Measurements from ENCODE around the gene OR8B12.
"Not testable (repeated sequence)": the region's sequence is repeated elsewhere in the genome, so short reads cannot be mapped to it uniquely, and the experiment has no call there.

Gene OR8B12

GRCh38 chr11:124533626-124534025, 9.8 kb downstream of the OR8B12 start:
- Histone ChIP-seq H3K27ac (ENCODE audit: low read depth, low read length) (no peak overlapping the region), H3K4me1 (ENCODE audit: control insufficient read depth, insufficient read depth, low read length) (peaks cover 5% of the 10 kb centered on the region; the same call in 1 of the 2 replicates), H3K4me3 (ENCODE audit: low read depth, low read length) (no peak overlapping the region), H3K36me3 (ENCODE audit: control insufficient read depth, insufficient read depth, low read length) (no peaks in the 10 kb centered on the region), H3K9ac (ENCODE audit: low read depth, low read length) (no peak overlapping the region), H3K9me3 (ENCODE audit: control insufficient read depth, insufficient read depth, low read length) (no peaks in the 10 kb centered on the region), H3K27me3 (ENCODE audit: control insufficient read depth, insufficient read depth, low read length) (no peaks in the 10 kb centered on the region)

- Histone ChIP-seq H3K27me3 (ENCODE audit: control insufficient read depth, insufficient read depth, low read length) (no peaks in the 10 kb centered on the region), H3K27ac (ENCODE audit: low read depth, low read length) (no peak overlapping the region), H3K36me3 (ENCODE audit: control insufficient read depth, insufficient read depth, low read length) (no peaks in the 10 kb centered on the region), H3K9me3 (ENCODE audit: control insufficient read depth, insufficient read depth, low read length) (no peaks in the 10 kb centered on the region), H3K4me1 (ENCODE audit: control insufficient read depth, insufficient read depth, low read length) (no peaks in the 10 kb centered on the region), H3K4me3 (ENCODE audit: low read depth, low read length) (no peak overlapping the region), H3K9ac (ENCODE audit: low read depth, low read length) (no peak overlapping the region)
Measured at GRCh38 chr11:124520550-124520854, 23.0 kb downstream of the OR8B12 start.

GRCh38 chr11:124519850-124520549, 23.5 kb downstream of the OR8B12 start:
- H3K36me3 ChIP-seq (ENCODE audit: control insufficient read depth, insufficient read depth, low read length), result no peaks in the 10 kb centered on the region
- H3K27me3 ChIP-seq (ENCODE audit: control insufficient read depth, insufficient read depth, low read length), result no peaks in the 10 kb centered on the region
- H3K9ac ChIP-seq (ENCODE audit: low read depth, low read length), result no peak overlapping the region
- no peaks in the 10 kb centered on the region for H3K4me1 ChIP-seq (ENCODE audit: control insufficient read depth, insufficient read depth, low read length)
- H3K27ac ChIP-seq (ENCODE audit: low read depth, low read length), result no peak overlapping the region
- H3K9me3 ChIP-seq (ENCODE audit: control insufficient read depth, insufficient read depth, low read length), result no peaks in the 10 kb centered on the region
- H3K4me3 ChIP-seq (ENCODE audit: low read depth, low read length), result no peak overlapping the region

- Histone ChIP-seq H3K27ac (ENCODE audit: low read depth, low read length) (no peak overlapping the region), H3K4me3 (ENCODE audit: low read depth, low read length) (no peak overlapping the region), H3K9ac (ENCODE audit: low read depth, low read length) (no peak overlapping the region), H3K27me3 (ENCODE audit: control insufficient read depth, insufficient read depth, low read length) (no peaks in the 10 kb centered on the region), H3K9me3 (ENCODE audit: control insufficient read depth, insufficient read depth, low read length) (no peaks in the 10 kb centered on the region), H3K36me3 (ENCODE audit: control insufficient read depth, insufficient read depth, low read length) (no peaks in the 10 kb centered on the region), H3K4me1 (ENCODE audit: control insufficient read depth, insufficient read depth, low read length) (no peaks in the 10 kb centered on the region)
Measured at GRCh38 chr11:124518989-124519451, 24.4 kb downstream of the OR8B12 start.

GRCh38 chr11:124517314-124517713, 26.1 kb downstream of the OR8B12 start:
- H3K4me1 ChIP-seq (ENCODE audit: control insufficient read depth, insufficient read depth, low read length), result no peaks in the 10 kb centered on the region
- H3K36me3 ChIP-seq (ENCODE audit: control insufficient read depth, insufficient read depth, low read length), result no peaks in the 10 kb centered on the region
- no peaks in the 10 kb centered on the region for H3K9me3 ChIP-seq (ENCODE audit: control insufficient read depth, insufficient read depth, low read length)
- no peak overlapping the region for H3K9ac ChIP-seq (ENCODE audit: low read depth, low read length)
- no peak overlapping the region for H3K4me3 ChIP-seq (ENCODE audit: low read depth, low read length)
- no peaks in the 10 kb centered on the region for H3K27me3 ChIP-seq (ENCODE audit: control insufficient read depth, insufficient read depth, low read length)
- no peak overlapping the region for H3K27ac ChIP-seq (ENCODE audit: low read depth, low read length)

- not testable (repeated sequence) for H3K9ac ChIP-seq (ENCODE audit: low read depth, low read length); H3K4me3 ChIP-seq (ENCODE audit: low read depth, low read length); H3K4me1 ChIP-seq (ENCODE audit: control insufficient read depth, insufficient read depth, low read length); H3K27ac ChIP-seq (ENCODE audit: low read depth, low read length); H3K27me3 ChIP-seq (ENCODE audit: control insufficient read depth, insufficient read depth, low read length); H3K9me3 ChIP-seq (ENCODE audit: control insufficient read depth, insufficient read depth, low read length); H3K36me3 ChIP-seq (ENCODE audit: control insufficient read depth, insufficient read depth, low read length)
Measured at GRCh38 chr11:124514675-124515074, 28.8 kb downstream of the OR8B12 start.

- H3K27me3 ChIP-seq (ENCODE audit: control insufficient read depth, insufficient read depth, low read length), result no peaks in the 10 kb centered on the region
- H3K27ac ChIP-seq (ENCODE audit: low read depth, low read length), result no peak overlapping the region
- H3K4me3 ChIP-seq (ENCODE audit: low read depth, low read length), result no peak overlapping the region
- H3K4me1 ChIP-seq (ENCODE audit: control insufficient read depth, insufficient read depth, low read length), result no peaks in the 10 kb centered on the region
- H3K9me3 ChIP-seq (ENCODE audit: control insufficient read depth, insufficient read depth, low read length), result no peaks in the 10 kb centered on the region
- H3K36me3 ChIP-seq (ENCODE audit: control insufficient read depth, insufficient read depth, low read length), result no peaks in the 10 kb centered on the region
- no peak overlapping the region for H3K9ac ChIP-seq (ENCODE audit: low read depth, low read length)
Measured at GRCh38 chr11:124514131-124514530, 29.3 kb downstream of the OR8B12 start.

- H3K9ac ChIP-seq (ENCODE audit: low read depth, low read length), result no peak overlapping the region
- H3K27me3 ChIP-seq (ENCODE audit: control insufficient read depth, insufficient read depth, low read length), result no peaks in the 10 kb centered on the region
- no peak overlapping the region for H3K27ac ChIP-seq (ENCODE audit: low read depth, low read length)
- no peaks in the 10 kb centered on the region for H3K9me3 ChIP-seq (ENCODE audit: control insufficient read depth, insufficient read depth, low read length)
- no peaks in the 10 kb centered on the region for H3K36me3 ChIP-seq (ENCODE audit: control insufficient read depth, insufficient read depth, low read length)
- H3K4me1 ChIP-seq (ENCODE audit: control insufficient read depth, insufficient read depth, low read length), result no peaks in the 10 kb centered on the region
- H3K4me3 ChIP-seq (ENCODE audit: low read depth, low read length), result no peak overlapping the region
Measured at GRCh38 chr11:124511745-124512144, 31.7 kb downstream of the OR8B12 start.

GRCh38 chr11:124510279-124510678, 33.2 kb downstream of the OR8B12 start:
- no peaks in the 10 kb centered on the region for H3K4me1 ChIP-seq (ENCODE audit: control insufficient read depth, insufficient read depth, low read length)
- H3K27me3 ChIP-seq (ENCODE audit: control insufficient read depth, insufficient read depth, low read length), result no peaks in the 10 kb centered on the region
- no peaks in the 10 kb centered on the region for H3K36me3 ChIP-seq (ENCODE audit: control insufficient read depth, insufficient read depth, low read length)
- H3K27ac ChIP-seq (ENCODE audit: low read depth, low read length), result no peak overlapping the region
- no peaks in the 10 kb centered on the region for H3K9me3 ChIP-seq (ENCODE audit: control insufficient read depth, insufficient read depth, low read length)
- no peak overlapping the region for H3K9ac ChIP-seq (ENCODE audit: low read depth, low read length)
- H3K4me3 ChIP-seq (ENCODE audit: low read depth, low read length), result no peak overlapping the region

GRCh38 chr11:124499711-124500110, 43.7 kb downstream of the OR8B12 start:
- H3K4me1 ChIP-seq (ENCODE audit: control insufficient read depth, insufficient read depth, low read length), result peaks cover 7% of the 10 kb centered on the region; the same call in 1 of the 2 replicates
- no peak overlapping the region for H3K27ac ChIP-seq (ENCODE audit: low read depth, low read length)
- H3K9ac ChIP-seq (ENCODE audit: low read depth, low read length), result no peak overlapping the region
- H3K27me3 ChIP-seq (ENCODE audit: control insufficient read depth, insufficient read depth, low read length), result no peaks in the 10 kb centered on the region
- H3K9me3 ChIP-seq (ENCODE audit: control insufficient read depth, insufficient read depth, low read length), result no peaks in the 10 kb centered on the region
- H3K36me3 ChIP-seq (ENCODE audit: control insufficient read depth, insufficient read depth, low read length), result no peaks in the 10 kb centered on the region
- H3K4me3 ChIP-seq (ENCODE audit: low read depth, low read length), result no peak overlapping the region

- H3K4me3 ChIP-seq (ENCODE audit: low read depth, low read length), result no peak overlapping the region
- H3K27ac ChIP-seq (ENCODE audit: low read depth, low read length), result no peak overlapping the region
- H3K27me3 ChIP-seq (ENCODE audit: control insufficient read depth, insufficient read depth, low read length), result no peaks in the 10 kb centered on the region
- H3K4me1 ChIP-seq (ENCODE audit: control insufficient read depth, insufficient read depth, low read length), result no peaks in the 10 kb centered on the region
- no peaks in the 10 kb centered on the region; the same call in 1 of the 2 replicates for H3K9me3 ChIP-seq (ENCODE audit: control insufficient read depth, insufficient read depth, low read length)
- no peaks in the 10 kb centered on the region for H3K36me3 ChIP-seq (ENCODE audit: control insufficient read depth, insufficient read depth, low read length)
- no peak overlapping the region for H3K9ac ChIP-seq (ENCODE audit: low read depth, low read length)
Measured at GRCh38 chr11:124493016-124493655, 50.3 kb downstream of the OR8B12 start.
